Transverse colon (tissue), 4 donors: ENCODE data around the gene PHF20. TPM values are rescaled to one million over a fixed set of nuclear protein-coding genes. Genes with fewer than 3 reads are reported as not detected.

ENCODE experiments used
- DNase-seq: peaks from one replicate; pipeline ENCODE4 v3.0.0-alpha.2; 2019
- H3K27ac ChIP-seq, 4 donors: fragments of 200-600 bp; sonication (generic); 2 replicates each; pipeline ENCODE4 v1.5.1; 2016 to 2018; ENCODE audit warnings: inconsistent platforms in 4 of 4
- H3K27me3 ChIP-seq: fragments of 200-600 bp; sonication (generic); 2 replicates; pipeline ENCODE4 v1.5.1; 2017; ENCODE audit warnings: inconsistent platforms
- H3K36me3 ChIP-seq, 4 donors: fragments of 200-600 bp; sonication (generic); 2 replicates each; pipeline ENCODE4 v1.5.1; 2017 to 2019; ENCODE audit warnings: inconsistent platforms in 4 of 4
- H3K4me1 ChIP-seq, 4 donors: fragments of 200-600 bp; sonication (generic); 2 replicates each; pipeline ENCODE4 v1.5.1; 2017 to 2020; ENCODE audit warnings: inconsistent platforms in 4 of 4
- H3K4me3 ChIP-seq, 4 donors: fragments of 200-600 bp; sonication (generic); 1 replicate in 1 of 4; 2 replicates in 3 of 4; pipeline versions ENCODE4 v1.5.1 to v1.6.1; 2017 to 2019; ENCODE audit warnings: inconsistent platforms in 4 of 4
- H3K9me3 ChIP-seq, 2 donors: fragments of 200-600 bp; sonication (generic); 2 replicates each; pipeline ENCODE4 v1.5.1; 2017 to 2019; ENCODE audit warnings: inconsistent platforms in 2 of 2
- CTCF ChIP-seq, 5 experiments: fragments of 200-600 bp in 3 of 5; fragments of 450-650 bp in 2 of 5; sonication (generic) in 3 of 5; IDR thresholded peaks; 1 replicate in 2 of 5; 2 replicates in 3 of 5; pipeline ENCODE4 v1.5.1; 2016 to 2017; ENCODE audit warnings: antibody characterized with exemption in 5 of 5, inconsistent platforms in 3 of 5, mild to moderate bottlenecking in 2 of 5, moderate library complexity in 1 of 5
- EP300 ChIP-seq: sonication (generic); formaldehyde crosslinking; IDR thresholded peaks from one replicate; pipeline ENCODE4 v1.6.1; 2017; ENCODE audit warnings: antibody characterized with exemption, low read depth
- POLR2A ChIP-seq: fragments of 450-650 bp; IDR thresholded peaks from one replicate; pipeline ENCODE4 v1.6.1; 2016; ENCODE audit warnings: antibody characterized with exemption, mild to moderate bottlenecking, moderate library complexity
- POLR2AphosphoS5 ChIP-seq, 3 donors: sonication (generic); formaldehyde crosslinking; IDR thresholded peaks; one replicate each; pipeline ENCODE4 v1.6.1; 2016; ENCODE audit warnings: antibody characterized with exemption in 3 of 3
- WGBS, 2 donors: methylation state at CpG; one replicate each; pipeline ENCODE4 v1.1.5; 2018; ENCODE audit warnings: low coverage in 1 of 2; 5-methylcytosine and 5-hydroxymethylcytosine counted together
- in situ Hi-C, 4 donors: fragments of 200-750 bp; cut with MboI; loops; one replicate each; pipeline versions ENCODE4 v1.15.0 to v1.15.1; 2017; ENCODE audit warnings: low sequenced_read_pairs in 3 of 4, low pct_ligation_motif_present in 1 of 4, low pct_unique_long_range_greater_than_20kb in 1 of 4
- intact Hi-C: fragments of 100-400 bp; cut with DNase I; formaldehyde crosslinking; loops from one replicate; pipeline ENCODE4 v1.15.1; 2023; ENCODE audit warnings: low total_unique reads
- total RNA-seq, 4 donors: library from RNA; depleted of rRNA; stranded (reverse); fragments of >200 nt; gene quantifications; one replicate each; pipeline ENCODE4 v1.1.0, GENCODE V29; 2016

The PHF20 gene
- total RNA-seq, 4 donors from 2014 or later = 20.6 to 88.6 (median 43.1) TPM

GRCh38 chr20:35767683-35768481, 3.9 kb upstream of the PHF20 start:
- WGBS, 2 donors = 40 to 51% methylated on average over 4 to 12 of the region's 12 CpGs
- H3K9me3 ChIP-seq = no peaks in the 10 kb centered on the region
- H3K4me1 ChIP-seq = peaks cover 20 to 48% (median 27%) of the 10 kb centered on the region in 4 donors
- no peaks in the 10 kb centered on the region for H3K27me3 ChIP-seq
- no peaks in the 10 kb centered on the region for H3K36me3 ChIP-seq
- H3K27ac ChIP-seq = peak overlapping the region; percentile 84 to 98 (median 90)
- intact Hi-C loops (no loop called here), in situ Hi-C loops (no loop called here)
- peak overlapping the region in 1 of 4 donors; percentile 20 for H3K4me3 ChIP-seq
- TF ChIP-seq EP300 (no peak), POLR2A (peak; percentile 66), CTCF (IDR thresholded peaks at IDR 0.05) (no peak), POLR2AphosphoS5 (IDR thresholded peaks at IDR 0.05) (peak in 2 of 3 donors; percentile 76 to 78)
- peak; percentile 73 for DNase-seq

GRCh38 chr20:35768731-35769664, 2.8 kb upstream of the PHF20 start:
- Histone ChIP-seq H3K9me3 (no peaks in the 10 kb centered on the region), H3K36me3 (no peaks in the 10 kb centered on the region), H3K27me3 (no peaks in the 10 kb centered on the region), H3K27ac (peak overlapping the region; percentile 84 to 98 (median 90)), H3K4me1 (peaks cover 23 to 59% (median 33%) of the 10 kb centered on the region in 4 donors), H3K4me3 (no peak overlapping the region)
- in situ Hi-C loops (no loop called here), intact Hi-C loops (no loop called here)
- 56 to 67% methylated on average over 1 to 5 of the region's 5 CpGs for WGBS, 2 donors
- DNase-seq = peak; percentile 87
- TF ChIP-seq POLR2AphosphoS5 (IDR thresholded peaks at IDR 0.05) (peak; percentile 81 to 90 (median 86)), CTCF (IDR thresholded peaks at IDR 0.05) (no peak), POLR2A (peak; percentile 49), EP300 (no peak)

GRCh38 chr20:35771367-35771688, 487 bp upstream of the PHF20 start:
- intact Hi-C loops = loop anchor here (5.0 kb wide), 1 partner anchor 69 kb away; no protein-coding TSS in a partner anchor
- in situ Hi-C loops = no loop called here
- Histone ChIP-seq H3K27me3 (no peaks in the 10 kb centered on the region), H3K4me3 (peak overlapping the region in 1 of 4 donors; percentile 63), H3K36me3 (no peaks in the 10 kb centered on the region), H3K4me1 (peaks cover 23 to 77% (median 36%) of the 10 kb centered on the region in 4 donors), H3K9me3 (no peaks in the 10 kb centered on the region), H3K27ac (peak overlapping the region; percentile 88 to 98 (median 94))
- no peak for TF ChIP-seq EP300
- TF ChIP-seq POLR2AphosphoS5 (IDR thresholded peaks at IDR 0.05) = no peak
- no peak for TF ChIP-seq POLR2A
- TF ChIP-seq CTCF (IDR thresholded peaks at IDR 0.05) = no peak
- 84 to 87% methylated on average over 6 to 9 of the region's 9 CpGs for WGBS, 2 donors
- no peak for DNase-seq

GRCh38 chr20:35772563-35773058, 796 bp downstream of the PHF20 start:
- intact Hi-C loops (loop anchor here (5.0 kb wide), 1 partner anchor 70 kb away; no protein-coding TSS in a partner anchor), in situ Hi-C loops (no loop called here)
- TF ChIP-seq EP300 = no peak
- TF ChIP-seq POLR2AphosphoS5 (IDR thresholded peaks at IDR 0.05) = no peak
- no peak for TF ChIP-seq CTCF (IDR thresholded peaks at IDR 0.05)
- TF ChIP-seq POLR2A = no peak
- peaks cover 32 to 82% (median 48%) of the 10 kb centered on the region in 4 donors for H3K4me1 ChIP-seq
- H3K36me3 ChIP-seq = no peaks in the 10 kb centered on the region
- peak overlapping the region; percentile 63 to 83 (median 78) for H3K4me3 ChIP-seq
- no peaks in the 10 kb centered on the region for H3K27me3 ChIP-seq
- no peak for DNase-seq
- no peaks in the 10 kb centered on the region for H3K9me3 ChIP-seq
- 4% methylated on average over 7 to 8 of the region's 8 CpGs for WGBS, 2 donors
- H3K27ac ChIP-seq = peak overlapping the region; percentile 88 to 98 (median 94)
